ENCODE results near the gene LRRC73. TPM values are rescaled to one million over a fixed set of nuclear protein-coding genes. Genes with fewer than 3 reads are reported as not detected.

LRRC73 gene, protein sequence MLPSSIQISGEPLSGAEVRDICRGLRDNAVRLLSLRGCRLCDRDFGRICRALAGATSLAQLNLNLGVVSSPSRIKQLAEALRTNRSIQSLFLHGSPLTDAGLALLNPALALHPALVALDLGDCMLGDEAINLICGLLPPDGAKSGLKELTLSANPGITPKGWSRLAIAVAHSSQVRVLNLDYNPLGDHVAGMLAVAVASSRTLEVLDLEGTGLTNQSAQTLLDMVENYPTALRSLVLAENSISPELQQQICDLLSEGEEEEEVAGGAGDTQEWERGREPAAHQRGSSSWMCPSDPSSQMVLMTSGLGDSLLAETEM
- total RNA-seq: 0.14 and 0.34 TPM in 2 replicates

DNA sequence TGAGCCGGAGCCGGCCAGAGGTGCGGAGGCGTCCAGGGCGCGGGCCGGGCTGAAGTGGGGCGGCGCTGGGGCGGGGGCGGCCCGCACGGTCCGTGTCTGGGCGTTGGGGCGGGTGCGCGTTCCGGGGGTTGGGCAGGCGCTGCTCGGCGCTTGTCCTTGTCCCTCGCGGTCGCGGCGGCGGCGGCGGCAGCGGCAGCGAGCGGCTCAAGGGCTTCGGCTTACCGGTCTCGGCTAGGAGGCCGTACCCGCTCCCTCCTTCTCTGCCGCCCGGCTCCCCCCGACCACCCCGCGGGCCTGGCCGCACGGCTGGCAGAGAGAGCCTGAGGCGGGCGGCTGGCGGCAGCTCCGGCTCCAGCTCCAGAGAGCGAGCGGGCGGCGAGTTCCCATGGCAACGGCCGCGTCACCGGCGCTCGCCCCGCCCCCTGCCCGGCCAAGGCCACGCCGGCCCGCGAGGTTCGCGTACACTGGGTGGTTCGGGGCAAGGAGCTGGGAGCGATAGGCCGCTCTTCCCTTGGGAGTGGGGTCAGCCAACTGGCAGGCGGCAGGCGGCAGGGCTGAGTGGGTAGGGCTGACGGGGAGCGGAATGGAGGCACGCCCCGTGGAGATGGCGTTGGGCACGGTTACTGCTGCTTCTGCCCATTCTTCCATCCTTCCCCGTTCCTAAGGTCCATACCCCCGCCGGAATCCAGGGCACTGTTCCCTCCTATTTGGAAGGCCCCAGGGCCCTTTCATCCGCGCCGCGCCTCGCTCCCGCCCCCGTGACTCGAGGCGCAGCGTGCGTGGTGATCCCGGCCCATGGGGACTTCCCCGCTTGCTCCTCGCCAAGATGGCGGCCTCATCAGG lies at the start of gene LRRC73:
Gene LRRC73, minus strand, starts transcription at position 363 of the 843 bp plus-strand sequence. CDS start 561 bp downstream, outside the sequence.

DNA sequence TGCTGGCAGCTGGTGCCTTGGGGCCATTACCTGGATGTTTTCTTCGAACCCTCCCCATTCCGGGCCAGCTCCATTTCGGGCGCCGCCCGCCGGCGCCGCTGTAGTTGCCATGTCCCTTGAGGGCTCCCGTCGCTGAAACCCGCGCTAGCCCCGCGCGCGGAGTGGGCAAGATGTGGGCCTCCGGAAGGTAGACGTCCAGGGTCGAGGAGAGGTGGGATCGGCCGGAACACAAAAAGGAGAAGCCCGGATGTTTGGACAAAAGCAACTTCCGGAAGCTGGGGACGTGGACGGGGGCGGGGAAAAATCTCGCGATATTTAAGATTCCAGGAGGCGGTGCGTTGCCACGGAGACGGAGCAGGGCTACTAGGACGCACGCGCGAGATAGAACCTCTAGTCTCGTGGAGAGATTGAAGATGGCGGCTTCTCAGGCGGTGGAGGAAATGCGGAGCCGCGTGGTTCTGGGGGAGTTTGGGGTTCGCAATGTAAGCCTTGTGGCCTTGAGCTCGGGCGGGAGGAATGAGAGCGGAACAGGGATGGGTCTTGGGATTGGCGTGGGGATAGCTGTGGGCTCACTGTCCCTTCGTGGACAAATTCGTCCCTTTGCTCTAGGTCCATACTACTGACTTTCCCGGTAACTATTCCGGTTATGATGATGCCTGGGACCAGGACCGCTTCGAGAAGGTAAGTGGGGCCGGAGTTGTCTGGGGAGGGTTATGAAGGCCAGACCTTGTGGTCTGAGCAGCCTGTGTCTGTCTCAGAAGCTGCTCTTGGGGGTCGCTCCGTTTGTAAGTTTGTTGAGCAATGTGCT lies 6.8 kb upstream of the LRRC73 start, which contains the start of the genes POLR1C and YIPF3:
Gene POLR1C, plus strand, starts transcription at position 393 of the 808 bp plus-strand sequence. Its CDS starts 21 bp downstream, at position 414.
Gene YIPF3, minus strand, starts transcription at position 230 of the 808 bp plus-strand sequence. Its CDS starts 119 bp downstream, at position 111.

GRCh38 chr6:43477235-43478007 lies 32.7 kb downstream of the LRRC73 start, which contains the start of gene TJAP1:
Gene TJAP1 (plus strand): TSS chr6:43477570. CDS start chr6:43499002, 21,432 bp downstream.

Other genes with a start within 250 kb of the LRRC73 start
- not detected in 2 replicates for gene SLC22A7, start 212.1 kb downstream of the LRRC73 start, total RNA-seq
- not detected in 2 replicates for gene CRIP3, start 201.5 kb downstream of the LRRC73 start, total RNA-seq
- 4.1 and 7.0 TPM in 2 replicates for gene ZNF318, start 140.7 kb downstream of the LRRC73 start, total RNA-seq
- gene ABCC10, start 82.8 kb downstream of the LRRC73 start, total RNA-seq: 12.0 and 22.3 TPM in 2 replicates
- 2.8 and 4.8 TPM in 2 replicates for gene DLK2, start 54.8 kb downstream of the LRRC73 start, total RNA-seq
- 7.2 and 12.4 TPM in 2 replicates for gene TJAP1, start 32.8 kb downstream of the LRRC73 start, total RNA-seq
- gene YIPF3, start 6.6 kb upstream of the LRRC73 start, total RNA-seq: 62.2 and 68.1 TPM in 2 replicates
- 35.3 and 42.4 TPM in 2 replicates for gene POLR1C, start 6.7 kb upstream of the LRRC73 start, total RNA-seq
- gene XPO5, start 65.7 kb upstream of the LRRC73 start, total RNA-seq: 52.8 and 64.6 TPM in 2 replicates
- 29.7 and 32.3 TPM in 2 replicates for gene POLH, start 65.8 kb upstream of the LRRC73 start, total RNA-seq
- 135 and 216 TPM in 2 replicates for gene GTPBP2, start 118.9 kb upstream of the LRRC73 start, total RNA-seq
- 20.8 and 23.3 TPM in 2 replicates for gene MAD2L1BP, start 125.5 kb upstream of the LRRC73 start, total RNA-seq
- gene RSPH9, start 134.7 kb upstream of the LRRC73 start, total RNA-seq: under 0.01 and 0.07 TPM in 2 replicates
- gene MRPS18A, start 177.4 kb upstream of the LRRC73 start, total RNA-seq: 41.3 and 71.1 TPM in 2 replicates

Measured in nasal cavity respiratory epithelium epithelial cell of viscerocranial mucosa (primary cell).